ENCODE data around the gene PSEN2.
"Not testable (repeated sequence)": the region's sequence is repeated elsewhere in the genome, so short reads cannot be mapped to it uniquely, and the experiment has no call there.

The PSEN2 gene

GRCh38 chr1:226921504-226921903 lies 51.1 kb downstream of the PSEN2 start:
- DNase-seq: no peak

GRCh38 chr1:226929260-226930111 lies 59.1 kb downstream of the PSEN2 start:
- DNase-seq: not testable (repeated sequence)

DNA sequence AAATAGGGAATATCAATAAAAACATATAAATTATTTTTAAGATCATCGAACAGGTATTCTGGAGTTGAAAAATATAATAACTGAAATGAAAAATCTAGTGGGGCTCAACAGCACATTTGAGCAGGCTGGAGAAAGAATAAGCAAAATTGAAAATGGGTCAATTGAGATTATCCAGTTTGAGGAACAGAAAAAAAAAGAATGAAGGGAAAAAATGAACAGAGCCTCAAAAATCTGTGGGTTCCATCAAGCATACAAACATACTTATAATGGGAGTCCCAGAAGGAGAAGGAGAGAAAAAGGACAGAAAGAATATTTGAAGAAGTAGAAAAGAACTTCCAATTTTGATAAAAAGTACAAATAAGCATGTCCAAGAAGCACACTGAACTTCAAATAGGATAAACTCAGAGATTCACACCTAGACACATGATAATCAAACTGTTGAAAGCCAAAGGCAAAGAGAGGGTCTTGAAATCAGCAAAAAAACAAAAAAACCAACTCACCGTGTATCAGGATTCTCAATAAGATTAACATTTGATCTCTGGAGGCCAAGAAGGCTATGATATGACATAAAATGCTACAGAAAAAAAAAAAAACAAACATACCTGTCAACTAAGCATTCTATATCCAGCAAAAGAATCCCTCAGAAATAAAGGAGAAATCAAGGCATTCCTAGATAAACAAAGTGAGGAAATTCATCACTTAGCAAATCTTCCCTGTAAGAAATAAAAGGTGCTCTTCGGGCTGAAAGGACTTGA lies 64.2 kb downstream of the PSEN2 start:
- DNase-seq: no peak

DNA sequence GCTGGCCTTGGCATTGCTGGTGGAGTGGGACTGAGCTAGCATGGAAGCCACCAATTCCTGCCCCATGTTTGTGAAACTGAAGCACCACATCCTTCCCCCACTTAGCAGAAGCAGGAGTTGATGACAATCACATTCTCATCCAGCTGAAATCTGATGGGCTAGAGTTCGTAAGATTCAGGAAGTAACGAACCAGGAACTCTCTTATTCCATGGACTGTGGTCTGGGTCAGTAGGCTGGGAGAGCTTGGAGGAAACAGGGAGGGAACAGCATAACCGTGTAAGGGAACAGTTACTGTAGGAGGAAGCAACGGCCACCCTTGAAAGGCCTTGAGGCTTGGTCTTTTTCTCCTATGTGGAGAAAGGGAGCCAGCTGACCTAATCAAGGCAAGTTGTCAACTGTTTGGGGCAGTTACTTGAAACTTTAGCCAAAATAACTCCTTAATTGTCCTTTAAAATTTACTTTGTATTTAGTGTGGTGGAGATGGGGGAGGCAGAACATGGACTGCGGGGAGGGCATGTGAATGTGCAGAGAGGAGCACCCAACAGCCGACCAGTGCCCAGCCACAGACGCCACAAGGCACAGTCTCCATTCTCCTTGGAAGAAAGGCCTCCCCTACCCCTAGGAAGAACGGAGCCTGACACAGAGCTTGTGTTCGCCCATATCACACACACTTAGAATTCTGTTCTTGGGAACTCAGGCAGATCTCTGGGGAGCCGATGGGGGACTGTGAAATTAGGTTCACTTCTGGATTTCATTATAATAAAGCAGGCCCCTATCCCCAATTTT lies 67.7 kb downstream of the PSEN2 start:
- no peak for DNase-seq

DNA sequence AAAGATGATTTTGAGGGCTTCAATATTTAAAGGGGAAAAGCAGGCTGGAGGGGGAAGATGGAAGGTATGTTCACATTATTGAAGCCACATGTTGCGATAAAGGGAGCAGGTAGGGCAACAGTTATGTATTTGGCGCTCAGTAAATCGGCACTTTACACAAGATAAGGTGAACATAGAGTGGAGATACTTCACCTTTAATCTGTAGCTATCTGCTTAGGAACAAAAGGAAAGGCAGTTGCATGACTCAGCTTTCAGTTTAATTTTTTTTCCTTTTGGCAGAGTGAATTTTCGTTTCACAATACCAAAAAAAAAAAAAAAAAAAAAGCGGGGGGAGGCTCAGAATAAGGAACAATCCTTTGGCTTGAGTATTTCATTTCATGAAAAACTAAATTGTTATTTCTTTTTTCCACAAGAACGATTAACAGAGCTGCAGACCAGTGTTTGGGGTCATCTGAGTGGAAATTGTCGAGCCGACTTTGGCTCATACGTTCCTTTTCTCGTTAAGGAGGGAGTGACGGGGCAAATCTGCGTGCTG lies 68.6 kb downstream of the PSEN2 start:
- no peak for DNase-seq

DNA sequence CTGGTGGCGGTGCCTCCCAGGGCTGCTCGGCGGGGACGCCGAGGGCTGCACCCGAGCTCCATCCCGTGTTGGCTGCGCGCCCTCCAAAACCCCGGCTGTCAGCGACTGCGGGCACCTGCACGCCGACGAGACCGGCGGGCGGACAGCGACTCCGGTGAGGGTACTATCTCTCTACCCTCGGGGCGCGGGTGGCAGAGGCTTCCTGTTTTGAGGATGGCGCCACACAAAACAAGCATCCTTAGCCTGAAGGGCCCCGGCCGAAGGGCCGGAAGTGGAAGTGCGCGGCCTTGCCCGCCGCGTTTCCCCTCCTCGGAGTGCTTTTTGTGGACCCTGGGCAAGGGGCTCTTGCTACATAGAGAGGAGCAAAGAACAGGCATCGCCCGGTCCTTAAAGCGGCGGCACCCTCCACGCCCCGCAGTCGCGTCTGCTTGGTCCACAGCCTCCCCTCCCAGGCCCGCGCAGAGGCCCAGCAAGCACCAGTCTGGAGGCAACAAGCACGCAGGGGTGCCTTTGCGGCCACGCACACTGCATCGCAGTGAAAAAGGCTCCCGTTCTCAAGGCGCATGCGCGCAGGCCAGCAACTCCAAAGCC lies 69.1 kb downstream of the PSEN2 start:
- DNase-seq: peak; percentile 73

- peak; percentile 99 for DNase-seq
Measured at GRCh38 chr1:226940029-226940805, 69.8 kb downstream of the PSEN2 start, which contains the start of gene COQ8A. Gene COQ8A (plus strand): TSS chr1:226940294. CDS start chr1:226961386, 21,092 bp downstream.

GRCh38 chr1:226940806-226941067 lies 70.3 kb downstream of the PSEN2 start:
- no peak for DNase-seq

DNA sequence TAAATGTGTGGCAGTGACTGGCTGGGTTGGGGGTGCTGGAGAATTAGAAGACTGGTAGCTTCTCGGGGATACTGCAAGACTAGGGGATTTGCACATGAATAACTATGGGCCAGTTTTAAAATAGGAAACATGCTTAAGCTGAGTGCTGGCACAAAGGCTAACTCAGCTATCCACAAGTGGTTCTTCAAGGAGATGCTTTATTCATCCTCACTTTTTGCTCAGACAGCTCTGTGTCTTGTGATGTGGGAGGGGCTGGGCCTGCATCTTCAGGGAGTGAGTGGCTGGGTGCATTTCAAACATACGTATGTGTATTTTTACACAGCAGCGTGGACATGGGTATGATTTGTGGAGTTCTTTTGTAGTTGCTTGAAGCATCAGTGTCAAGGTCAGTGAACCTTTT lies 72.0 kb downstream of the PSEN2 start:
- DNase-seq: no peak

DNA sequence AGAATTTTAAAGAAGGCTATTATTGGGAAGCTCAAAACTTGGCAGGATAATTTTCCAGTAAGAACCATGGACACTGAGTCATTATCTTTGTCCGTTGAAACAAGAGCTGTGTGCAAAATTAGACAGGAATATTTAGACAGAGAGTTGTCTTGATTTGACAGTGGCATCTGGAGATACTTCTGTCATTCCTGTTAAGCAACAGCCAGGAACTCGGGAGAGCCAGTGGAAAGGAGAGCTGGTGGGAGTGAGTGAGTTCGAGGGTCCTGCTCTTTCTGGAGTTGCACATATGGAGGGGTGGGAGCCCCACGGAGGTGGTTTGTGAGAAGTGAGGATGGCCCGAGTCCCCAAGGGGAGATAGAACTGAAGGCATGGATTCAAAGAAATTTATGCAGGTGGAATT lies 72.7 kb downstream of the PSEN2 start:
- no peak for DNase-seq

DNA sequence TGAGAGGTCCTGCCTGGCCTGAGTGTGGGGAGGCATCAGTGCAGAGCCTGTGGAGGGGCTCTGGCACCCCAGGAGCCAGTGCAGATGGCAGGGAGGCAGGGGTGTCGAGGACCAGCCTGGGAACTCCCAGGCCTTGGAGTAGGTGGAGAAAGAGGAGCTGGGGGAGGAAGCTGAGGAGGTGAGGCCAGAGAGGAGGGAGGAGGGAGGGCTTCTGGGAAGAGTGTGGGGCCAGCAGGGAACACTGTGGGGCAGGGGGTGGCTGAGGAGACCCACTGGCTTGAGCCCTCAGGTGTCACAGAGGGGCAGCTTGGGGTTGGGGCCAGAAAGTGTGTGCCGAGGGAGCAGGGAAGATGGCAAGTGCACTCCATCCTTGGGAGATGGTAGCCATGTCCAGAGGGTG lies 73.5 kb downstream of the PSEN2 start:
- no peak for DNase-seq

DNA sequence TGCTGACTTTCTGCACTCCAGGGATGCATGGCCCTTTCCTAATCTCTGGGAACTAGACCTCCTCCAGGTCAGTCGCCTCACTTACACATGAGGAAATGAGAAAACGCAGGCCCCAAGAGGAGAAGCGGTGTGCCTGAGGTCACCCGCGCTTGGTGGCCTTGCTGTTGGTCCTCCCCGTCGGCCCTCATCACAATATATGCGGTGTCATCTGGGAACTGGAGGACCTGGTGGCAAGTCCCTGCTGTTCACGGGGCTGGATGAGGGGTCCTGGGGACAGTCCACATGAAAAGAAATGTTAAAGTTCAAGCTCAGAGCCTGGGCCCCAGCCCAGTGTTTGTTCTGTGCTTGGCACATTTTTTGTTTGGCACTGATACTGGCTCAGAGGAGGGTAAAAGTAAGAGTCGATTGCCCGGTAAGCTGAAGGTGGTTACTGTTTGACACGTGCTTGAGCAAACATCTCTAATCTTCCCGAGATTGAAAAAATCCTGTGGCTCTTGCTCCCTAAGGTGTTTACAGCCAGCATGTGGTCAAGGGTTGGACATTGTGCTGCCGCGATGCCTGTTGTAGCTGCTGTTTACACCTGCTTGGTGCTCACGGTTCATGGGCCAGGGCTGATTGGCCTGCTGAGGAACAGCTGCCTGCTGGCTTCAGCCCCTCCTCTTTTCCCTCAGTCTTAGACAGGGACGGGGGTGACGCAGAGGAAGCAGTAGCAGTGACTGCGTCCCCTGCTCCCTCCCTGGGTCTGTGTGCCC lies 74.9 kb downstream of the PSEN2 start:
- DNase-seq: no peak
